H1 (cell line): ENCODE data around the gene FAS. TPM values are rescaled to one million over a fixed set of nuclear protein-coding genes. Genes with fewer than 3 reads are reported as not detected.

Source experiments
- CTCF ChIA-PET: fragments of 300-600 bp; sonication (Branson Sonifier 250); formaldehyde crosslinking; loops from one replicate; lab custom pipeline; 2021; ENCODE audit not compliant: partially characterized antibody; lab: Charles Lee
- POLR2A ChIA-PET: fragments of 300-600 bp; sonication (Branson Sonifier 250); formaldehyde crosslinking; loops from one replicate; lab custom pipeline; 2021; ENCODE audit warnings: inconsistent platforms; ENCODE audit not compliant: partially characterized antibody; lab: Charles Lee
- DNase-seq, 2 experiments: peaks; one replicate each; pipeline versions ENCODE4 v3.0.0 to v3.0.0-alpha.2; 2010 to 2022; ENCODE audit warnings: low spot score in 2 of 2, low read depth in 1 of 2, mixed read lengths in 1 of 2
- FAIRE-seq: peaks from 2 replicates; lab custom pipeline; 2011; peaks lifted over from hg19 to GRCh38; lab: Jason Lieb, UNC
- H2AFZ ChIP-seq: 2 replicates; pipeline ENCODE4 v1.8.1; 2012; ENCODE audit warnings: low read length, inconsistent platforms
- H2AK5ac ChIP-seq: 2 replicates; pipeline ENCODE4 v1.6.1; 2013; ENCODE audit warnings: low read depth, low read length
- H2BK120ac ChIP-seq: replicated peaks from 2 replicates; pipeline ENCODE3; 2013; ENCODE audit warnings: low read depth, low read length, inconsistent platforms
- H2BK12ac ChIP-seq: 2 replicates; pipeline ENCODE4 v1.6.1; 2013; ENCODE audit warnings: low read depth, low read length
- H2BK15ac ChIP-seq: 2 replicates; pipeline ENCODE4 v1.6.1; 2013; ENCODE audit warnings: low read length
- H2BK20ac ChIP-seq: 2 replicates; pipeline ENCODE4 v1.6.1; 2013; ENCODE audit warnings: low read length
- H2BK5ac ChIP-seq: 2 replicates; pipeline ENCODE4 v1.6.1; 2013; ENCODE audit warnings: low read depth, low read length
- H3K14ac ChIP-seq: 2 replicates; pipeline ENCODE4 v1.6.1; 2013; ENCODE audit warnings: inconsistent platforms; ENCODE audit not compliant: insufficient read length
- H3K18ac ChIP-seq: 2 replicates; pipeline ENCODE4 v1.6.1; 2013; ENCODE audit warnings: low read length; ENCODE audit errors: extremely low read depth
- H3K23ac ChIP-seq: 2 replicates; pipeline ENCODE4 v1.6.1; 2013; ENCODE audit warnings: inconsistent platforms; ENCODE audit not compliant: insufficient read length
- H3K23me2 ChIP-seq: 2 replicates; pipeline ENCODE4 v1.6.1; 2013; ENCODE audit warnings: low read depth, low read length
- H3K27ac ChIP-seq: 2 replicates; pipeline ENCODE4 v1.6.1; 2011; ENCODE audit warnings: low read depth, low read length, inconsistent platforms
- H3K27me3 ChIP-seq, 4 experiments: replicated peaks in 1 of 4; 1 replicate in 1 of 4; 2 replicates in 3 of 4; pipeline versions ENCODE4 v1.6.1 to v1.8.1; 2011 to 2013; ENCODE audit warnings: low read length in 3 of 4, mild to moderate bottlenecking in 3 of 4, inconsistent platforms in 2 of 4, mixed read lengths in 2 of 4, moderate library complexity in 1 of 4; ENCODE audit not compliant: control insufficient read depth in 3 of 4, insufficient read depth in 3 of 4; ENCODE audit errors: extremely low read depth in 1 of 4
- H3K36me3 ChIP-seq, 4 experiments: 2 replicates each; pipeline versions ENCODE4 v1.6.1 to v1.8.1; 2011 to 2013; ENCODE audit warnings: mild to moderate bottlenecking in 4 of 4, low read length in 3 of 4, moderate library complexity in 2 of 4, control low read depth in 1 of 4, inconsistent platforms in 1 of 4; ENCODE audit not compliant: insufficient read depth in 4 of 4, control insufficient read depth in 2 of 4
- H3K4ac ChIP-seq: replicated peaks from 2 replicates; pipeline ENCODE3; 2013; ENCODE audit warnings: low read length, low read depth, mixed read lengths, inconsistent platforms; ENCODE audit not compliant: insufficient read length
- H3K4me1 ChIP-seq, 4 experiments: replicated peaks in 1 of 4; 1 replicate in 1 of 4; 2 replicates in 3 of 4; pipeline versions ENCODE4 v1.6.1 to v1.8.1; 2011 to 2013; ENCODE audit warnings: low read length in 3 of 4, inconsistent platforms in 2 of 4, mixed read lengths in 1 of 4; ENCODE audit not compliant: insufficient read depth in 4 of 4, control insufficient read depth in 3 of 4
- H3K4me2 ChIP-seq, 2 experiments: 2 replicates each; pipeline versions ENCODE4 v1.6.1 to v1.8.1; 2011 to 2013; ENCODE audit warnings: low read depth in 2 of 2, low read length in 2 of 2, control low read depth in 1 of 2, inconsistent platforms in 1 of 2, mild to moderate bottlenecking in 1 of 2; ENCODE audit not compliant: insufficient read depth in 1 of 2
- H3K4me3 ChIP-seq, 4 experiments: fragments of 200-600, 300-600 bp in 1 of 4; sonication (generic), shearing (Covaris generic), sonication (Bioruptor Twin) in 1 of 4; 2 replicates each; pipeline versions ENCODE4 v1.5.1 to v1.8.1; 2011 to 2016; ENCODE audit warnings: low read length in 4 of 4, low read depth in 3 of 4, control low read depth in 2 of 4, inconsistent platforms in 2 of 4, mild to moderate bottlenecking in 2 of 4, mixed read lengths in 1 of 4, moderate library complexity in 1 of 4; ENCODE audit not compliant: insufficient read depth in 2 of 4; ENCODE audit errors: extremely low read depth in 1 of 4
- H3K56ac ChIP-seq: replicated peaks from 2 replicates; pipeline ENCODE3; 2013; ENCODE audit warnings: low read depth, mild to moderate bottlenecking, mixed read lengths, low read length, inconsistent platforms; ENCODE audit not compliant: insufficient read length
- H3K79me1 ChIP-seq: 2 replicates; pipeline ENCODE4 v1.6.1; 2013; ENCODE audit warnings: low read depth, low read length, control low read depth
- H3K79me2 ChIP-seq, 2 experiments: 2 replicates each; pipeline versions ENCODE4 v1.6.1 to v1.8.1; 2012 to 2013; ENCODE audit warnings: low read length in 2 of 2, mild to moderate bottlenecking in 2 of 2, inconsistent platforms in 1 of 2; ENCODE audit not compliant: insufficient read depth in 2 of 2, control insufficient read depth in 1 of 2
- H3K9ac ChIP-seq, 4 experiments: replicated peaks in 1 of 4; 1 replicate in 1 of 4; 2 replicates in 3 of 4; pipeline versions ENCODE4 v1.6.1 to v1.8.1; 2011 to 2013; ENCODE audit warnings: low read depth in 3 of 4, low read length in 3 of 4, control low read depth in 2 of 4, mild to moderate bottlenecking in 2 of 4, moderate library complexity in 2 of 4, inconsistent platforms in 1 of 4; ENCODE audit errors: extremely low read depth in 1 of 4
- H3K9me3 ChIP-seq, 2 experiments: 2 replicates each; pipeline versions ENCODE4 v1.6.1 to v1.8.1; 2012 to 2013; ENCODE audit warnings: mild to moderate bottlenecking in 2 of 2, moderate library complexity in 2 of 2, control low read depth in 1 of 2, inconsistent platforms in 1 of 2, low read depth in 1 of 2, low read length in 1 of 2, mixed read lengths in 1 of 2; ENCODE audit not compliant: insufficient read depth in 2 of 2
- H4K20me1 ChIP-seq, 2 experiments: replicated peaks in 1 of 2; 2 replicates each; pipeline versions ENCODE3 to v1.8.1; 2011 to 2013; ENCODE audit warnings: inconsistent platforms in 2 of 2, low read length in 2 of 2, mild to moderate bottlenecking in 1 of 2; ENCODE audit not compliant: insufficient read depth in 2 of 2, control insufficient read depth in 1 of 2
- H4K5ac ChIP-seq: 2 replicates; pipeline ENCODE4 v1.6.1; 2013; ENCODE audit warnings: low read length, low read depth, mixed read lengths, inconsistent platforms; ENCODE audit not compliant: insufficient read length
- H4K8ac ChIP-seq: 2 replicates; pipeline ENCODE4 v1.8.0; 2013; ENCODE audit warnings: mild to moderate bottlenecking, moderate library complexity, low read length, inconsistent platforms; ENCODE audit not compliant: insufficient read depth; ENCODE audit errors: extremely low read depth
- H4K91ac ChIP-seq: replicated peaks from 2 replicates; pipeline ENCODE3; 2013; ENCODE audit warnings: low read length, mixed read lengths, inconsistent platforms; ENCODE audit not compliant: insufficient read length
- CHD2 ChIP-seq: IDR thresholded peaks from 2 replicates; pipeline ENCODE4 v1.6.1; 2012; ENCODE audit warnings: low read length, improper control_type of control experiment
- CTBP2 ChIP-seq: IDR thresholded peaks from 2 replicates; pipeline ENCODE4 v1.7.0; 2011; ENCODE audit warnings: borderline replicate concordance, mild to moderate bottlenecking, moderate library complexity, mixed read lengths, low read length; ENCODE audit not compliant: insufficient read depth, insufficient read length
- KDM4A ChIP-seq: IDR thresholded peaks from one replicate; pipeline ENCODE4 v1.7.1; 2012; ENCODE audit warnings: low read depth, mild to moderate bottlenecking, moderate library complexity, low read length, inconsistent platforms; ENCODE audit not compliant: severe bottlenecking
- NANOG ChIP-seq: IDR thresholded peaks from 2 replicates; pipeline ENCODE4 v1.6.1; 2011; ENCODE audit warnings: low read length, low read depth, mild to moderate bottlenecking, inconsistent platforms; ENCODE audit not compliant: insufficient read depth, poor library complexity, severe bottlenecking
- RFX5 ChIP-seq: IDR thresholded peaks from 2 replicates; pipeline ENCODE4 v1.6.1; 2011; ENCODE audit warnings: low read depth, low read length, improper control_type of control experiment, borderline replicate concordance
- RNF2 ChIP-seq: fragments of 200-900, 300-1000 bp; sonication (generic); IDR thresholded peaks from 2 replicates; pipeline ENCODE4 v1.7.1; 2016; ENCODE audit warnings: borderline replicate concordance, low read depth, mild to moderate bottlenecking, antibody characterized with exemption, low read length; ENCODE audit not compliant: poor library complexity, severe bottlenecking; ENCODE audit errors: missing control alignments
- SIX5 ChIP-seq: IDR thresholded peaks from 2 replicates; pipeline ENCODE4 v1.6.1; 2011; ENCODE audit warnings: mild to moderate bottlenecking, low read depth, low read length
- ZNF274 ChIP-seq: IDR thresholded peaks from 2 replicates; pipeline ENCODE4 v1.7.0; 2012; ENCODE audit warnings: low read length, borderline replicate concordance; ENCODE audit errors: extremely low read depth
- polyA plus RNA-seq, 7 experiments: library from polyadenylated mRNA; depleted of rRNA in 3 of 7; stranded (reverse) in 5 of 7; unstranded in 2 of 7; fragments of >200 nt in 5 of 7; fragments of 200-250 nt in 2 of 7; gene quantifications; 1 replicate in 5 of 7; 2 replicates in 1 of 7; 4 replicates in 1 of 7; pipeline versions ENCODE4 v1.2.1 to v1.2.3, GENCODE V29; 2011 to 2013; ENCODE audit warnings: missing spikeins in 2 of 7, mixed read lengths in 2 of 7
- total RNA-seq: library from RNA; stranded (reverse); fragmentation: NEBNext Ultra II Directional; extraction: Animal tissue kit (Norgen Biotek cat#: 25700); gene quantifications from 2 replicates; pipeline ENCODE4 v1.2.1, GENCODE V29; 2021

The FAS gene
- total and polyA plus RNA-seq, 2 of the 8 experiments (the other 6 are each of a cell fraction or from before 2014, with no cell fraction given) = 4.0 to 6.7 TPM

- H3K23me2 ChIP-seq = no peaks in the 10 kb centered on the region
- no peaks in the 10 kb centered on the region for H3K36me3 ChIP-seq
- no peak overlapping the region for H3K18ac ChIP-seq
- H3K14ac ChIP-seq = no peak overlapping the region
- H3K23ac ChIP-seq = no peak overlapping the region
- H2AFZ ChIP-seq = no peak overlapping the region
- no peak overlapping the region for H2BK20ac ChIP-seq
- H3K4me2 ChIP-seq = no peak overlapping the region
- TF ChIP-seq ZNF274 (no peak), KDM4A (no peak), RFX5 (no peak), SIX5 (no peak), NANOG (no peak), RNF2 (no peak), CHD2 (no peak), CTBP2 (no peak)
- H4K5ac ChIP-seq = no peak overlapping the region
- no peak for DNase-seq
- no peaks in the 10 kb centered on the region for H3K27me3 ChIP-seq
- no peak for FAIRE-seq
- no peak overlapping the region for H4K8ac ChIP-seq
- no peak overlapping the region for H2AK5ac ChIP-seq
- H3K27ac ChIP-seq = no peak overlapping the region
- ChIA-PET CTCF (interaction anchor here (1.1 to 1.5 kb wide), 2 partner anchors 26 to 28 kb away, joined by 4 to 9 read pairs; no protein-coding TSS in a partner anchor), POLR2A (no interaction called here)
- H2BK5ac ChIP-seq = no peak overlapping the region
- H3K4me3 ChIP-seq = no peak overlapping the region
- H4K20me1 ChIP-seq = no peaks in the 10 kb centered on the region
- no peaks in the 10 kb centered on the region for H3K9me3 ChIP-seq
- no peak overlapping the region for H2BK120ac ChIP-seq
- H2BK15ac ChIP-seq = no peak overlapping the region
- no peaks in the 10 kb centered on the region for H3K79me1 ChIP-seq
- no peak overlapping the region for H2BK12ac ChIP-seq
- H3K4me1 ChIP-seq = no peaks in the 10 kb centered on the region
- H4K91ac ChIP-seq = no peak overlapping the region
- H3K79me2 ChIP-seq = no peaks in the 10 kb centered on the region
- H3K4ac ChIP-seq = no peak overlapping the region
- H3K9ac ChIP-seq = no peak overlapping the region
- no peak overlapping the region for H3K56ac ChIP-seq
These were observed 29.3 kb upstream of the FAS start for GRCh38 chr10:88961266-88961665.
